SH-SY5Y (cell line): ENCODE measurements around the gene NUDC.

Experiments used
- GATA2 ChIP-seq: IDR thresholded peaks from 2 replicates; pipeline ENCODE4 v1.6.1; 2011; ENCODE audit warnings: mild to moderate bottlenecking, low read depth, low read length
- GATA3 ChIP-seq: IDR thresholded peaks from 2 replicates; pipeline ENCODE4 v1.6.1; 2011; ENCODE audit warnings: low read depth, mild to moderate bottlenecking, low read length, moderate library complexity

NUDC gene

DNA sequence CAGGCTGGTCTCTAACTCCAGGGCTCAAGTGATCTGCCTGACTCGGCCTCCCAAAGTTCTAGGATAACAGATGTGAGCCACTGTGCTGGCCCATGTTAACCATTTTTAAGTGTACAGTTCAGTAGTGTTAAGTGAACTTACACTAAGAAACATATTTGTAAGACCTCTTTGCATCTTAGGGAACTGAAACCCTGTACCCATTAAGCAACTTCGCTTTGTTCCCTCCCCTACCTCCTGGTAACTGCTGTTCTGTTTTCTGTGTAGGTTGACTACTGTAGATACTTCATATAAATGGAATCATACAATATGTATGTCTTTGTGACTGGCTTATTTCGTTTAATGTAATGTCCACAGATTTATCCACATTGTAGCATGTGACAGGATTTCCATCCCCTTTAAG lies 11.0 kb downstream of the NUDC start:
- TF ChIP-seq GATA3 (no peak), GATA2 (no peak)

DNA sequence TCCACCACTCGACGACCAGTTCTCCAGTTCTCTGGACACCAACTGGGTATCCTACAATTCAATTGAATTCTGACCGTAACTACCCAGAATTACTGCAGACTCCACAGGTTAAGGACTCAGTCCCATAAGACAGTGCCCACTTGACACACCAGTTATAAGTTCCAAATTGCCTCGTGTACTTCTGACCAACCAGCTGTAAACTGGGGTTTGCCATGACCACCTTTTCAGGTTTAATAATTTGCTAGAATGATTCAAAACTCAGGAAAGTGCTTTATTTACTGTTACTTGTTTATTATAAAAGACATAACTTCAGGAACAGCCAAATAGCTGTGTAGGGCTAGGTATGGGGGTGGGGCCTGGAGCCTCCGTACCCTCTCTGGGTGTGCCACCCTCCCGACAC lies 15.3 kb downstream of the NUDC start:
- TF ChIP-seq GATA2 (no peak), GATA3 (no peak)

DNA sequence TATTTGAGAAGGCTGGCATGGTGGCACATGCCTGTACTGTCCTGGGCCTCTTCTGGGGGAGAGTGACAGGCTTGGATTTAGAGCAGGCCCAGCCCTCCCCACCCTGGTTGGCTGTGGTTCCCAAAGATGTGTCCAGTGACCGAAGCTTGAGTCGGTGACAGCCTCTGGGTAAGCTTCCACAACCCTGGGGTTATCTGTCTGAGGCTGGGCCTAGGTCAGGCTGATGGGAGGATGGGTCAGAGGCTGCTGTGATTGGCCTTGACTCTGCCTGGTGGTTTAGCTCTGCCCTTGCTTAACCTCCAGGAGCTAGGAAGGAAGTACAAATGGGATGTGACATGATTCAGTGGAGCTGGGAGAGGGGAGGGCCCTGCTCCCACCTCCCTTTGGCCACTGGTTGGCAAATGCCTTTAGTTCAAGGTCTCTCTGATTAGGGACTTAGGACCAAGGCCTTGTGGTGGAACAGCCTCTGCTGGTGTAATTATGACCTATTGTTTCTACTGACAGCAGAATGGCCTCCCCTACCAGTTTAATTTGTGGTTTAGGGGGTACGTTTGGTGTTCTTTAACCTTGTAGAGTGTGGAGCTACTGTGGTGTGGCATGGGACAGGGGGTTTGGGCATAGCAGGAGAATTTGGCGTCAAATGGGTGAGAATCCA lies 16.6 kb downstream of the NUDC start:
- TF ChIP-seq GATA2 (no peak), GATA3 (no peak)

DNA sequence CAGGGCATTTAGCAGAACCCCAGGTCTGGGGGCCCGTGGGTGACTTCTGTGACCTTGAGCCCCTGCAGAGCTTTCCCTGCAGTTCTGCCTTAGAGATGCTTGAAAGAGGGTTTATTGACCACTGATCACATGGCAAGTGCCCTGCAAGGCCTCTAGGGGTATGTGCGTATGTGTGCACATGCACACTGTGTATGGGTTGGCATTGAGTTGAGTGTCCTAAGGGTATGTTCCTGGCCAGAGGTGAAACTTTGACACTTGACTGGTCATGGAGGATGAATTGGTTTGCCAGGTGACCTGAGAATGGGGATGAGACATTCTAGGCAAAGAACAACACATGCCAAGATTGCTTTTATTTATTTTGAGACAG lies 17.1 kb downstream of the NUDC start:
- TF ChIP-seq GATA2 (no peak), GATA3 (no peak)

DNA sequence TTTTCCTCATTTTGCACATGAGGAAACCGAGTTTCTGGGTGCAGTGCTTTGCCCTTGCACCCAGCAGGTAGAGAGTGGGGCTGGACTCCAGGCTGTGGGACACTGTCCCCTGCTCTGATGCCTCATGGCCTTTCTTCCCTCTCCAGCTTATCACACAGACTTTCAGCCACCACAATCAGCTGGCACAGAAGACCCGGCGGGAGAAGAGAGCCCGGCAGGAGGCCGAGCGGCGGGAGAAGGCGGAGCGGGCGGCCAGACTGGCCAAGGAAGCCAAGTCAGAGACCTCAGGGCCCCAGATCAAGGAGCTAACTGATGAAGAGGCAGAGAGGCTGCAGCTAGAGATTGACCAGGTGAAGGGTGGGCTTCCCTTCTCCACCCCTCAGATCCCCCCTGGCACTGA lies 19.8 kb downstream of the NUDC start:
- no peak for TF ChIP-seq GATA2
- no peak for TF ChIP-seq GATA3

DNA sequence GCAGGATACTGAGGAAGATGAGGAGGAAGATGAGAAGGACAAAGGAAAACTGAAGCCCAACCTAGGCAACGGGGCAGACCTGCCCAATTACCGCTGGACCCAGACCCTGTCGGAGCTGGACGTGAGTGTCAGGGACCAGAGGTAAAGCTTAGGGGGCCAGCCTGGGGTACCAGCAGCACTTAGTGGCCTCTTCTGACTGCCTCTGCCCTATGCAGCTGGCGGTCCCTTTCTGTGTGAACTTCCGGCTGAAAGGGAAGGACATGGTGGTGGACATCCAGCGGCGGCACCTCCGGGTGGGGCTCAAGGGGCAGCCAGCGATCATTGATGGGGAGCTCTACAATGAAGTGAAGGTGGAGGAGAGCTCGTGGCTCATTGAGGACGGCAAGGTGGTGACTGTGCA lies 21.1 kb downstream of the NUDC start:
- TF ChIP-seq GATA2 (no peak), GATA3 (no peak)

DNA sequence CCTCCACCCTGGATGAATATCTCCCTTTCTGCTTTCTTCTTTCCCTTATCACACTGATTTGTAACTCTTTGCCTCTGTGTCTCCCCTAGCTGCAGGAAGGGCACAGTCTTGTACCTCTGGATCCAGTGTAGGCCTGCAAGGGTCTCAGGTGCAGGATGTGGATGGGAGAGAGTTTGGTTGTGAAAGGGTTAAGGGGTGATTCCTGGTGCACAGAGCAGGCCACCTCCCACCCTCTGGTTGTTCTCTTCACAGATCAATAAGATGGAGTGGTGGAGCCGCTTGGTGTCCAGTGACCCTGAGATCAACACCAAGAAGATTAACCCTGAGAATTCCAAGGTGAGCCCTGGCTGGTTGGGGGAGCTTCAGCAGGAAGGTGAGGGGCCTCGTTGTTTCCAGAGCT lies 23.6 kb downstream of the NUDC start:
- TF ChIP-seq GATA3, result no peak
- TF ChIP-seq GATA2, result no peak

DNA sequence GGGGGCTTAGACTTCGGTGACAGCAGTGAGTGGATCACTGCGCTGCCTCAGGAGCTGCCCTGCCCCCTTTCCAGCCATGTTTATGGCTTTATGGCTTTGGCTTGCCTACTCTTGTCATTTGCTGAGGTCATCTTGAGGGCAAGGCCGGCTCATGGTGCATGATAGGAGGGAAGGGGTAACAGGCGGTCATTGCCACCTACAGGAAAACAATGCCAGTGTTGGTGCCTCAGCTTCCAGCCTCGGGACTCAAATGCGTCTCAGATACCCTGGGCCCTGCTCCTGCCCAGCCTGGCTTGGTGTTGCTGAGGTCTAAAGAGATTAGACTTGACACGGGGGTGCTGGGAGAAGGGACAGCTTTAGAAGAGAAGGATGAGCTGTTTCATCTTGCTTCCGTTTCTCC lies 24.2 kb downstream of the NUDC start:
- no peak for TF ChIP-seq GATA2
- TF ChIP-seq GATA3, result no peak

DNA sequence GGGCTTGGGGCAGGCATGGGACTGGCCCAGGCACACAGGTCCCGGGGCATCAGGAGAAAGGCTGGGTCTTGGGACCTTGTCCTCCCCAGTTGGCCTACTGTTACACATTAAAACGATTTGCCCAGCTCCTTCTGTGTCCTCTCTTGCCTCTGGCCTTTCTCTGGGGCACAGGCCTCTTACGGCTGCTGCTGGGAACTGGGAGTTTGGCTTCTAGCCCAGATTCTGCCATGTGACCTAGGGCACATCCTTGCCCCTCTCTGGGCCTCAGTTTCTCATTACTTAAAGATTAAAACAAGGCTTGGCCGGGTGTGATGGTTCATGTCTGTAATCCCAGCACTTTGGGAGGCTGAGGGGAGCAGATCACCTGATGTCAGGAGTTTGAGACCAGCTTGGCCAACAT lies 24.7 kb downstream of the NUDC start:
- TF ChIP-seq GATA2 (no peak), GATA3 (no peak)

DNA sequence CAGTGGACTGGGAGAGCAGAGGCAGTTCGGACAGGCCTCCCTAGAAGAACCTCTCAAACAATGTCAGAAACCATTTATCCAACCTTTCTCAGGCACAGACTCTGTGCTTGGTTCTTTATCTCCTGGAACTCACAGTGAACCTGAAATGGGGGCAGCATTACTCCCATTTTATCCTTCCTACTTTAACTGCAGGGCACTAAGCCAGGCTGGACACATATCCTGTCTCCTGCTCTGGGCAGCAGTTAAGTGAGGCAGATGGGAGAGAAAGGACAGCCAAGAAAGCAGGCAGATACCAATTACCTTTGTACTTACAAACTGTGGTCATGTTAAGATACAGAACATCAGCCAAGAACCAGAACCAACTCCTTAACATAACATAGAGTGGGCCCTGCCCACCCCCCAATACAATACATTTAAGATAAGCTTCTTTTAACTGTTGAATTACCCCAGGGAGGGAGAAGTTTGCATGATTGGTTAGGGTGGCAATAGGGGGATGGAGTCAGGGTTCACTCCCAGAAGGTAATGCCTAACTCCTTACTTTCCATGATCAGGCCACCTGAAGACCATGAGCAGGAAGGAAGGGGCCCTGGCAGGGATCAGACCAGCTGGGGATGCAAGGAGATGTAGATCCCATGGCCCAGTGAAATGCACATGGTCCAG lies 27.9 kb downstream of the NUDC start:
- no peak for TF ChIP-seq GATA2
- no peak for TF ChIP-seq GATA3

DNA sequence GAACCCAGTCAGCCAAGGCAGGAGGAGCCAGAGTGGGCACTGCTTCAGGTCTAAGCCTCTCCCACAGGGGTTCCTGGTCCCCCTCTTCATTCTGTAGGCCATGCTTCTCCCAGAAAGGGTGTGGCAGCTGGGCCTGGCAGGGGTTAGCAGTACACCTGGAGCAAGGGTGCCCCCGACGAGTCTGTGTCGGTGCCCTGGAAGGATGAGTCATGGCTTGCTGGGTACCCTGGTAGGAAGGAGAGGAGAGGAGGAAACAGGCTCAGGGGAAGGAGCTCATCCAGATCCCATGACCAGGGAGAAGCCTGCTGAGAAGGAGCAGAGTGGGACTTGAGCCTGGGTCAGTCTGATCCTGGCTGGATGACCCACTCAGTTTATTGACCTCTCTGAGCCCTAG lies 28.4 kb downstream of the NUDC start:
- no peak for TF ChIP-seq GATA2
- TF ChIP-seq GATA3, result no peak

DNA sequence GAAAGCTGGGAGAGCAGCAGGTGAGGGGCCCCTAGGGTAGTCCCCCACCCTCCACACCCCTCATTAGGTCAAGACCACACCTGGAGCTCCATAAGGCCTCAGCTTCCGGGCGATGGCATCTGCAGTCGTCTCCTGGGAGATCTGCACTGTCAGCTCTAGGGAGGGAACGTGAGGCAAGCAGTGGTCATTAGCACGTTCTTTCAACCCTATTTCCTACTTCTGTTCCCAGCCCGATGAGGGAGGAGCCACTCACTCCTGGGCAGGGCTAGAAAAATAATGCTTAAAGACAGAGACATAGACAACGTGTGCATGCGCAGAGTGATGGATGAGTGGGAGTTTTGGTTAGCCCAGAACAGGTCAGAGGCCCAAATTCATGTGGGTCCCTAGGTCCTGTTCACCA lies 29.1 kb downstream of the NUDC start:
- TF ChIP-seq GATA2 (no peak), GATA3 (no peak)

DNA sequence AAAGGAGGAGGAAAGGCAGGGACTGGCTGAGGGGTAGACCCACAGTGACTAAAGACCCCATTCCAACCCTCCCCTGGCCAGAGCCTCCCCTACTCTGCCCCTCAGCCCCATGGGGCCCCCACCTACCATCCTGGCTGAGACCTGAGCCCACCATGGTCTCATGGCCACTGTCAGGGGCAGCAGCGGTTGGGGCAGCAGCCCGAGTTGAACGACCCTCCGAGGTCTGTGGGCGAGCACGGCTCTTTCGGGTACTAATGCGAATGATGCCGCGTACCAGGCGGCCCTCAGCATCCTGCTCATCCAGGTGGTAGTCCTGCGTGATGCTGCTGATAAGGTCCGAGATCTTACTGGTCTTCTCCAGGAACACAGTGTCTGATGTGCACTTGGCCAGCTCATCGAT lies 29.7 kb downstream of the NUDC start:
- TF ChIP-seq GATA3 (no peak), GATA2 (no peak)

DNA sequence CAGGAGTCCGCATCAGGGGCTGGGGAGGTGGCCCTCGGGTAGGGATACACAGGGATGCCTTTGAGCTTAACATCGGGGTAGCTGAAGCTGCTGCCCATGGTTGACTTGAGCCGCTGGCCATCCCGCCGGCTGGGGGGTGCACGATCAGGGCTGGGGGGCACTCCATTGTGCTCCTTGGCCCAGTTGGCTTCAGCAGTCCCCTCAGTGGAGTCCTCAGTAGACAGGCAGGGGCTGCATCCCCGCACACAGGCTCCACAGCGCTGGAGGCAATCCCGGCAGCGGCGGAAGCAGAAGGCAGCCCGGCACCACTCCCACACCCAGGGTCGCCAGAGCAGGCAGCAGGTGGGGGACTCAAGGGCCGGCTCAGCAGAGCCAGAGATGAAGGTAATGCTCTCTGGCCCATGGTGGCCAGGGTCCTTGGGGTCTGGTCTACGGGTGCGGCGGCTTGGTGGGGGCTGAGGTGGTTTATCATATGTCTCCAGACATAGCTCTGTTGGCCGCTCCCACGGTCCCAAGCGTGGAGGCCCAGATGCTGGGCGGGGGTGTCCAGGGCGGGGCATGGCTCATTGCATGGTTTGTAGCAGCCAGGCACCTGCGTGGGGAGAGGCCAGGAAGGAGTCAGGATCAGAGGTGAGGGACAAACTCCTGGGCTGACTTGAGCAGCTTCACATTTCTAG lies 30.4 kb downstream of the NUDC start:
- no peak for TF ChIP-seq GATA3

DNA sequence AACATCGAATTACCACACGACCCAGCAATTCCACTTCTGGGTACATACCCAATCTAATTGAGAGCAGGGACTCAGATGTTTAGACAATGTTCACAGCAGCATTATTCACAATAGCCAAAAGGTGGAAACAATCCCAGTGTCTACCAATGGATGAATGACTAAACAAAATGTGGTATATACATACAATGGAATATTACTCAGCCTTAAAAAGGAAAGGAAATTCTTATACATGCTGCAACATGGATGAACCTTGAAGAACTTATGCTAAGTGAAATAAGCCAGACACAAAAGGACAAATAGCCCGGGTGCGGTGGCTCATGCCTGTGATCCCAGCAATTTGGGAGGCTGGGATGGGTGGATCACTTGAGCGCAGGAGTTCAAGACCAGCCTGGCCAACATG lies 31.8 kb downstream of the NUDC start:
- no peak for TF ChIP-seq GATA2

DNA sequence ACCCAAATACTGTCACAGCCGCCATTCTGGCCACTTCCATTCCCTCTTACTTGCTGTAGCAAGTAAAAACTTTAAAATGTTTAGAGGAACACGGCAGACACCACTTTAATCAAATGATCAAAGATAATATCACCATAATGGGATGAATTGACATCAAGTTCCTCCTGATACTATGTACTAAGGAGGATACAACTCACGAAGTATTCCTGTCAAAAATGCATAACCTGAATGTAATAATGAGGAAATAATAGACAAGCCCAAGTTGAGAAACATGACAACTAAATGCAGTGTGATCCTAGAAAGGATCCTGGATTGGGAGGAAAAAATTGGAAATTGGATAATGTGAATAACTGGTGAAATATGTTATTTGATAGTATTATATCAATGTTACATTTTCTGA lies 34.8 kb downstream of the NUDC start:
- TF ChIP-seq GATA2 (no peak), GATA3 (no peak)
